ENCODE data around the gene KLHDC4. TPM values are rescaled to one million over a fixed set of nuclear protein-coding genes. Genes with fewer than 3 reads are reported as not detected.

KLHDC4 gene
- total and polyA plus RNA-seq, 9 of the 15 experiments (the other 6 are each of a cell fraction or from before 2014, with no cell fraction given): 1.3 to 68.1 (median 32.8) TPM

- TF ChIP-seq, protein P1, sequence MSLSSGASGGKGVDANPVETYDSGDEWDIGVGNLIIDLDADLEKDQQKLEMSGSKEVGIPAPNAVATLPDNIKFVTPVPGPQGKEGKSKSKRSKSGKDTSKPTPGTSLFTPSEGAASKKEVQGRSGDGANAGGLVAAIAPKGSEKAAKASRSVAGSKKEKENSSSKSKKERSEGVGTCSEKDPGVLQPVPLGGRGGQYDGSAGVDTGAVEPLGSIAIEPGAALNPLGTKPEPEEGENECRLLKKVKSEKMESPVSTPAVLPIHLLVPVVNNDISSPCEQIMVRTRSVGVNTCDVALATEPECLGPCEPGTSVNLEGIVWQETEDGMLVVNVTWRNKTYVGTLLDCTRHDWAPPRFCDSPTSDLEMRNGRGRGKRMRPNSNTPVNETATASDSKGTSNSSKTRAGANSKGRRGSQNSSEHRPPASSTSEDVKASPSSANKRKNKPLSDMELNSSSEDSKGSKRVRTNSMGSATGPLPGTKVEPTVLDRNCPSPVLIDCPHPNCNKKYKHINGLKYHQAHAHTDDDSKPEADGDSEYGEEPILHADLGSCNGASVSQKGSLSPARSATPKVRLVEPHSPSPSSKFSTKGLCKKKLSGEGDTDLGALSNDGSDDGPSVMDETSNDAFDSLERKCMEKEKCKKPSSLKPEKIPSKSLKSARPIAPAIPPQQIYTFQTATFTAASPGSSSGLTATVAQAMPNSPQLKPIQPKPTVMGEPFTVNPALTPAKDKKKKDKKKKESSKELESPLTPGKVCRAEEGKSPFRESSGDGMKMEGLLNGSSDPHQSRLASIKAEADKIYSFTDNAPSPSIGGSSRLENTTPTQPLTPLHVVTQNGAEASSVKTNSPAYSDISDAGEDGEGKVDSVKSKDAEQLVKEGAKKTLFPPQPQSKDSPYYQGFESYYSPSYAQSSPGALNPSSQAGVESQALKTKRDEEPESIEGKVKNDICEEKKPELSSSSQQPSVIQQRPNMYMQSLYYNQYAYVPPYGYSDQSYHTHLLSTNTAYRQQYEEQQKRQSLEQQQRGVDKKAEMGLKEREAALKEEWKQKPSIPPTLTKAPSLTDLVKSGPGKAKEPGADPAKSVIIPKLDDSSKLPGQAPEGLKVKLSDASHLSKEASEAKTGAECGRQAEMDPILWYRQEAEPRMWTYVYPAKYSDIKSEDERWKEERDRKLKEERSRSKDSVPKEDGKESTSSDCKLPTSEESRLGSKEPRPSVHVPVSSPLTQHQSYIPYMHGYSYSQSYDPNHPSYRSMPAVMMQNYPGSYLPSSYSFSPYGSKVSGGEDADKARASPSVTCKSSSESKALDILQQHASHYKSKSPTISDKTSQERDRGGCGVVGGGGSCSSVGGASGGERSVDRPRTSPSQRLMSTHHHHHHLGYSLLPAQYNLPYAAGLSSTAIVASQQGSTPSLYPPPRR (CRISPR knock-in tag; IDR thresholded peaks at IDR 0.05; ENCODE audit: borderline replicate concordance): no peak
- TF ChIP-seq SNIP1 (IDR thresholded peaks at IDR 0.05; ENCODE audit: low read depth): no peak
- no peak for TF ChIP-seq MYC (IDR thresholded peaks at IDR 0.05; ENCODE audit: low read depth, low read length)
- peak; percentile 11; the same call in 1 of the 2 replicates for TF ChIP-seq MYC (CRISPR knock-in tag; IDR thresholded peaks at IDR 0.05; ENCODE audit: borderline replicate concordance, low read depth)
- no peak for TF ChIP-seq NR4A1 (CRISPR knock-in tag; IDR thresholded peaks at IDR 0.05)
- TF ChIP-seq NR4A1 (tag; IDR thresholded peaks at IDR 0.05): 0 out of 2 replicates have a peak, but pooled peaks have one; percentile 20
- peak; percentile 55 for TF ChIP-seq BHLHE40 (IDR thresholded peaks at IDR 0.05; ENCODE audit: low read length)
Measured at GRCh38 chr16:87806261-87806640, 40.5 kb upstream of the KLHDC4 start (continued).
